ENCODE measurements around the gene FAM193A.

The FAM193A gene

GRCh38 chr4:2596611-2597010, 60.2 kb downstream of the FAM193A start:
- no peaks in the 10 kb centered on the region for H3K9me3 ChIP-seq (ENCODE audit: low read length)
- H3K36me3 ChIP-seq (ENCODE audit: insufficient read depth, low read length): peaks cover 4% of the 10 kb centered on the region; the same call in 1 of the 2 replicates
- no peaks in the 10 kb centered on the region for H3K27me3 ChIP-seq (ENCODE audit: insufficient read depth, low read length)
- peaks cover 41% of the 10 kb centered on the region for H3K4me1 ChIP-seq (ENCODE audit: insufficient read depth, low read length, severe bottlenecking)
- H3F3A ChIP-seq (ENCODE audit: insufficient read depth, low read length): no peaks in the 10 kb centered on the region
- no peaks in the 10 kb centered on the region for H4K20me1 ChIP-seq (ENCODE audit: insufficient read depth, low read length)
- peaks cover 3% of the 10 kb centered on the region; the same call in 1 of the 2 replicates for H3K79me2 ChIP-seq (ENCODE audit: insufficient read depth, low read length)
- no peak overlapping the region for H3K4me3 ChIP-seq (ENCODE audit: low read depth, low read length, poor library complexity, severe bottlenecking)
- H3K9me2 ChIP-seq (ENCODE audit: low read depth, low read length): no peaks in the 10 kb centered on the region
- TF ChIP-seq EZH2 (IDR thresholded peaks at IDR 0.05; ENCODE audit: borderline replicate concordance, low read length) (no peak), CTCF (IDR thresholded peaks at IDR 0.05; ENCODE audit: low read length) (no peak)
- H3K27ac ChIP-seq (ENCODE audit: low read depth, low read length, poor library complexity, severe bottlenecking): peak overlapping the region; percentile 74
- no peak overlapping the region for H2AFZ ChIP-seq (ENCODE audit: low read length)
- no peak overlapping the region for H3K4me2 ChIP-seq (ENCODE audit: low read length)
- no peak overlapping the region for H3K9ac ChIP-seq (ENCODE audit: low read length)

GRCh38 chr4:2598511-2599303, 62.3 kb downstream of the FAM193A start:
- H3K27me3 ChIP-seq (ENCODE audit: insufficient read depth, low read length): no peaks in the 10 kb centered on the region
- TF ChIP-seq EZH2 (IDR thresholded peaks at IDR 0.05; ENCODE audit: borderline replicate concordance, low read length) (no peak), CTCF (IDR thresholded peaks at IDR 0.05; ENCODE audit: low read length) (peak; percentile 30; the same call in 1 of the 2 replicates)
- peak overlapping the region; percentile 80 for H3K27ac ChIP-seq (ENCODE audit: low read depth, low read length, poor library complexity, severe bottlenecking)
- H3K4me1 ChIP-seq (ENCODE audit: insufficient read depth, low read length, severe bottlenecking): peaks cover 41% of the 10 kb centered on the region
- no peaks in the 10 kb centered on the region for H3K9me3 ChIP-seq (ENCODE audit: low read length)
- H2AFZ ChIP-seq (ENCODE audit: low read length): no peak overlapping the region
- H3K4me2 ChIP-seq (ENCODE audit: low read length): peak overlapping the region; percentile 30; the same call in 1 of the 2 replicates
- H4K20me1 ChIP-seq (ENCODE audit: insufficient read depth, low read length): no peaks in the 10 kb centered on the region
- no peaks in the 10 kb centered on the region for H3K9me2 ChIP-seq (ENCODE audit: low read depth, low read length)
- no peaks in the 10 kb centered on the region for H3F3A ChIP-seq (ENCODE audit: insufficient read depth, low read length)
- no peaks in the 10 kb centered on the region for H3K79me2 ChIP-seq (ENCODE audit: insufficient read depth, low read length)
- peaks cover 4% of the 10 kb centered on the region; the same call in 1 of the 2 replicates for H3K36me3 ChIP-seq (ENCODE audit: insufficient read depth, low read length)
- H3K9ac ChIP-seq (ENCODE audit: low read length): peak overlapping the region; percentile 18; the same call in 1 of the 2 replicates
- no peak overlapping the region for H3K4me3 ChIP-seq (ENCODE audit: low read depth, low read length, poor library complexity, severe bottlenecking)

- Histone ChIP-seq H3F3A (ENCODE audit: insufficient read depth, low read length) (no peaks in the 10 kb centered on the region), H3K27me3 (ENCODE audit: insufficient read depth, low read length) (no peaks in the 10 kb centered on the region), H3K4me1 (ENCODE audit: insufficient read depth, low read length, severe bottlenecking) (peaks cover 45% of the 10 kb centered on the region), H3K9me3 (ENCODE audit: low read length) (no peaks in the 10 kb centered on the region), H3K79me2 (ENCODE audit: insufficient read depth, low read length) (peaks cover 4% of the 10 kb centered on the region; the same call in 1 of the 2 replicates), H3K27ac (ENCODE audit: low read depth, low read length, poor library complexity, severe bottlenecking) (peak overlapping the region; percentile 80), H3K36me3 (ENCODE audit: insufficient read depth, low read length) (peaks cover 4% of the 10 kb centered on the region; the same call in 1 of the 2 replicates), H2AFZ (ENCODE audit: low read length) (no peak overlapping the region), H3K4me2 (ENCODE audit: low read length) (peak overlapping the region; percentile 30; the same call in 1 of the 2 replicates), H3K4me3 (ENCODE audit: low read depth, low read length, poor library complexity, severe bottlenecking) (no peak overlapping the region), H3K9ac (ENCODE audit: low read length) (no peak overlapping the region; the same call in 1 of the 2 replicates), H3K9me2 (ENCODE audit: low read depth, low read length) (no peaks in the 10 kb centered on the region), H4K20me1 (ENCODE audit: insufficient read depth, low read length) (no peaks in the 10 kb centered on the region)
- no peak for TF ChIP-seq CTCF (IDR thresholded peaks at IDR 0.05; ENCODE audit: low read length)
- no peak for TF ChIP-seq EZH2 (IDR thresholded peaks at IDR 0.05; ENCODE audit: borderline replicate concordance, low read length)
Observed at GRCh38 chr4:2599304-2599654, 62.8 kb downstream of the FAM193A start.

Data from OCI-LY1 (cell line).